GM12875 (cell line): ENCODE data around the gene CTNNA1.

ENCODE experiments used
- H3K4me3 ChIP-seq: one replicate; pipeline ENCODE4 v1.5.1; 2011; ENCODE audit warnings: low read depth, low read length, control low read depth
- CTCF ChIP-seq: IDR thresholded peaks from 2 replicates; pipeline ENCODE4 v1.5.1; 2011; ENCODE audit warnings: low read depth, mild to moderate bottlenecking, control low read depth, inconsistent platforms, low read length, moderate library complexity, borderline replicate concordance; ENCODE audit not compliant: insufficient read depth

The CTNNA1 gene

GRCh38 chr5:138949223-138949574 is 196.0 kb downstream of the CTNNA1 start:
- TF ChIP-seq CTCF: no peak

GRCh38 chr5:138949988-138950387 is 196.8 kb downstream of the CTNNA1 start:
- no peak for TF ChIP-seq CTCF

More at GRCh38 chr5:138949223-138949574, 196.0 kb downstream of the CTNNA1 start:
- no peak overlapping the region for H3K4me3 ChIP-seq

GRCh38 chr5:138950421-138951031 is 197.3 kb downstream of the CTNNA1 start:
- no peak for TF ChIP-seq CTCF
- H3K4me3 ChIP-seq: no peak overlapping the region

More at GRCh38 chr5:138949988-138950387, 196.8 kb downstream of the CTNNA1 start:
- H3K4me3 ChIP-seq: no peak overlapping the region

GRCh38 chr5:138951091-138951985 is 198.1 kb downstream of the CTNNA1 start:
- TF ChIP-seq CTCF: no peak
- no peak overlapping the region for H3K4me3 ChIP-seq

- no peak for TF ChIP-seq CTCF
- H3K4me3 ChIP-seq: no peak overlapping the region
These were observed 198.9 kb downstream of the CTNNA1 start for GRCh38 chr5:138951986-138952735.

GRCh38 chr5:138952962-138953361 is 199.7 kb downstream of the CTNNA1 start:
- no peak for TF ChIP-seq CTCF
- H3K4me3 ChIP-seq: no peak overlapping the region
